Keratinocyte (primary cell): Measurements from ENCODE around the gene PDE9A. TPM values are rescaled to one million over a fixed set of nuclear protein-coding genes. Genes with fewer than 3 reads are reported as not detected.

Experiments
- DNase-seq: peaks from one replicate; pipeline ENCODE4 v3.0.0-alpha.2; 2011; ENCODE audit warnings: low read depth, missing footprints, low spot score
- FAIRE-seq: peaks from 2 replicates; lab custom pipeline; 2011; peaks lifted over from hg19 to GRCh38; lab: Jason Lieb, UNC
- H2AFZ ChIP-seq: 2 replicates; pipeline ENCODE4 v1.6.0; 2012; ENCODE audit warnings: low read length, control low read depth, inconsistent platforms; ENCODE audit not compliant: control insufficient read depth
- H3K27ac ChIP-seq: 2 replicates; pipeline ENCODE4 v1.5.1; 2011; ENCODE audit warnings: low read length; ENCODE audit not compliant: control insufficient read depth, insufficient read depth
- H3K27me3 ChIP-seq: 3 replicates; pipeline ENCODE4 v1.6.0; 2011; ENCODE audit warnings: low read length; ENCODE audit not compliant: control insufficient read depth, insufficient read depth; ENCODE audit errors: extremely low read depth
- H3K36me3 ChIP-seq, 2 experiments: 2 replicates in 1 of 2; 3 replicates in 1 of 2; pipeline ENCODE4 v1.5.1; 2011; ENCODE audit warnings: low read length in 2 of 2, mild to moderate bottlenecking in 1 of 2; ENCODE audit not compliant: control insufficient read depth in 2 of 2, insufficient read depth in 2 of 2; ENCODE audit errors: extremely low read depth in 1 of 2
- H3K4me1 ChIP-seq: 3 replicates; pipeline ENCODE4 v1.5.1; 2011; ENCODE audit warnings: low read length; ENCODE audit not compliant: control insufficient read depth, insufficient read depth; ENCODE audit errors: extremely low read depth
- H3K4me2 ChIP-seq: 3 replicates; pipeline ENCODE4 v1.6.0; 2011; ENCODE audit warnings: low read depth, low read length; ENCODE audit not compliant: control insufficient read depth, insufficient read depth; ENCODE audit errors: extremely low read depth
- H3K4me3 ChIP-seq, 3 experiments: fragments of 200-600 bp in 1 of 3; sonication (generic) in 1 of 3; 2 replicates in 2 of 3; 3 replicates in 1 of 3; pipeline ENCODE4 v1.5.1; 2011 to 2016; ENCODE audit warnings: low read length in 3 of 3, mild to moderate bottlenecking in 3 of 3, control low read depth in 2 of 3, inconsistent platforms in 1 of 3, low read depth in 1 of 3, mixed read lengths in 1 of 3, mixed run types in 1 of 3, moderate library complexity in 1 of 3; ENCODE audit not compliant: control insufficient read depth in 2 of 3, insufficient read depth in 2 of 3; ENCODE audit errors: extremely low read depth in 1 of 3
- H3K79me2 ChIP-seq: 2 replicates; pipeline ENCODE4 v1.6.0; 2012; ENCODE audit warnings: low read length; ENCODE audit not compliant: control insufficient read depth, insufficient read depth
- H3K9ac ChIP-seq: 3 replicates; pipeline ENCODE4 v1.6.0; 2011; ENCODE audit warnings: low read length; ENCODE audit not compliant: control insufficient read depth, insufficient read depth; ENCODE audit errors: extremely low read depth
- H3K9me1 ChIP-seq: 3 replicates; pipeline ENCODE4 v1.6.0; 2011; ENCODE audit warnings: low read length; ENCODE audit not compliant: control insufficient read depth, insufficient read depth; ENCODE audit errors: extremely low read depth
- H3K9me3 ChIP-seq: 2 replicates; pipeline ENCODE4 v1.5.1; 2012; ENCODE audit warnings: low read depth, low read length; ENCODE audit not compliant: control insufficient read depth
- H4K20me1 ChIP-seq: 3 replicates; pipeline ENCODE4 v1.6.0; 2011; ENCODE audit warnings: low read length; ENCODE audit not compliant: control insufficient read depth, insufficient read depth; ENCODE audit errors: extremely low read depth
- CTCF ChIP-seq, 3 experiments: IDR thresholded peaks in 1 of 3; conservative IDR thresholded peaks in 1 of 3; optimal IDR thresholded peaks in 1 of 3; 2 replicates in 2 of 3; 3 replicates in 1 of 3; pipeline versions ENCODE3 to v1.5.1; 2011; ENCODE audit warnings: low read length in 3 of 3, mild to moderate bottlenecking in 3 of 3, moderate library complexity in 2 of 3, control low read depth in 1 of 3, inconsistent platforms in 1 of 3; ENCODE audit not compliant: insufficient read depth in 2 of 3; ENCODE audit errors: extremely low read depth in 1 of 3
- EZH2 ChIP-seq: IDR thresholded peaks from one replicate; pipeline ENCODE4 v1.6.1; 2012; ENCODE audit warnings: inconsistent platforms, mild to moderate bottlenecking, low read length, moderate library complexity
- dilution Hi-C: fragments of 300-500 bp; cut with MboI; formaldehyde crosslinking; loops from one replicate; pipeline ENCODE4 v1.7.0; 2020; ENCODE audit warnings: low sequenced_read_pairs; ENCODE audit not compliant: extremely low pct_ligation_motif_present
- polyA plus RNA-seq, 5 experiments: library from polyadenylated mRNA; depleted of rRNA in 3 of 5; stranded (reverse) in 3 of 5; stranded (forward) in 1 of 5; unstranded in 1 of 5; fragments of >200 nt; gene quantifications; 1 replicate in 1 of 5; 2 replicates in 3 of 5; 3 replicates in 1 of 5; pipeline versions ENCODE4 v1.2.1 to v1.2.3, GENCODE V29; 2011 to 2012; ENCODE audit warnings: missing spikeins in 2 of 5, low read depth in 1 of 5, low replicate concordance in 1 of 5

PDE9A gene
- polyA plus RNA-seq, 1 donor (not counting 4 experiments of a cell fraction or from before 2014, with no cell fraction given): 0.13 TPM

- Histone ChIP-seq H3K9ac (no peak overlapping the region), H3K4me3 (no peak overlapping the region), H4K20me1 (no peaks in the 10 kb centered on the region), H3K36me3 (no peaks in the 10 kb centered on the region), H2AFZ (no peak overlapping the region), H3K9me1 (no peaks in the 10 kb centered on the region), H3K4me1 (no peaks in the 10 kb centered on the region), H3K4me2 (no peak overlapping the region), H3K79me2 (no peaks in the 10 kb centered on the region), H3K27ac (no peak overlapping the region), H3K27me3 (peaks cover 6% of the 10 kb centered on the region), H3K9me3 (no peaks in the 10 kb centered on the region)
- DNase-seq (no peak), FAIRE-seq (no peak)
- dilution Hi-C loops: no loop called here
- TF ChIP-seq EZH2 (no peak), CTCF (optimal IDR thresholded peaks at IDR 0.05 in 1 of 3, IDR thresholded peaks at IDR 0.05 in 1 of 3, conservative IDR thresholded peaks at IDR 0.05 in 1 of 3; ENCODE audit: extremely low read depth in 1 of 3, insufficient read depth in 2 of 3, low read length in 3 of 3) (no peak)
These were observed 51.4 kb downstream of the PDE9A start for GRCh38 chr21:42704861-42705260.

GRCh38 chr21:42705346-42705745, 51.9 kb downstream of the PDE9A start:
- Histone ChIP-seq H3K27me3 (peaks cover 6% of the 10 kb centered on the region), H3K9me1 (no peaks in the 10 kb centered on the region), H3K27ac (no peak overlapping the region), H3K79me2 (no peaks in the 10 kb centered on the region), H3K4me1 (no peaks in the 10 kb centered on the region), H3K4me3 (no peak overlapping the region), H3K4me2 (no peak overlapping the region), H2AFZ (no peak overlapping the region), H4K20me1 (no peaks in the 10 kb centered on the region), H3K9ac (no peak overlapping the region), H3K9me3 (no peaks in the 10 kb centered on the region), H3K36me3 (no peaks in the 10 kb centered on the region)
- DNase-seq (no peak), FAIRE-seq (no peak)
- TF ChIP-seq CTCF (optimal IDR thresholded peaks at IDR 0.05 in 1 of 3, IDR thresholded peaks at IDR 0.05 in 1 of 3, conservative IDR thresholded peaks at IDR 0.05 in 1 of 3; ENCODE audit: extremely low read depth in 1 of 3, insufficient read depth in 2 of 3, low read length in 3 of 3): no peak
- TF ChIP-seq EZH2: no peak
- dilution Hi-C loops: no loop called here
